GM12801 (cell line): ENCODE results near the gene CCT4.

Experiments used
- TF ChIP-seq, protein P1 (sequence below): IDR thresholded peaks from one replicate; pipeline ENCODE4 v1.5.1; 2011; ENCODE audit warnings: control low read depth; ENCODE audit not compliant: insufficient read length; ENCODE audit errors: extremely low read depth

Gene CCT4

DNA sequence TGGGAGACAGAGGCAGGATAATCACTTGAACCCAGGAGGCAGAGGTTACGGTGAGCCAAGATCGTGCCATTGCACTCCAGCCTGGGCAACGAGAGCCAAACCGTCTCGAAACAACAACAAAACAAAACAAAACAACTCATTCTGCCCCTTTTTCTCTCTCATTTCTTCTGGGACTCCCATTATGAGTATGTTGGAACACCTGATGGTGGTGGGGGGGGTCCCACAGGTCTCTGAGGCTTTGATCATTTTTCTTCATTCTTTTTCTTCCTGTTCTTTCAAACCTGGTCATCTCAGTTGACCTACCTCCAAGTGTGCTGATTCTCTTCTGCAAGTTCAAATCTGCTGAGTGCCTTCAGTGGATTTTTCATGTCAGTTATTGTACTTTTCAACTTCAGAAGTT lies 26.4 kb downstream of the CCT4 start:
- TF ChIP-seq, protein P1, sequence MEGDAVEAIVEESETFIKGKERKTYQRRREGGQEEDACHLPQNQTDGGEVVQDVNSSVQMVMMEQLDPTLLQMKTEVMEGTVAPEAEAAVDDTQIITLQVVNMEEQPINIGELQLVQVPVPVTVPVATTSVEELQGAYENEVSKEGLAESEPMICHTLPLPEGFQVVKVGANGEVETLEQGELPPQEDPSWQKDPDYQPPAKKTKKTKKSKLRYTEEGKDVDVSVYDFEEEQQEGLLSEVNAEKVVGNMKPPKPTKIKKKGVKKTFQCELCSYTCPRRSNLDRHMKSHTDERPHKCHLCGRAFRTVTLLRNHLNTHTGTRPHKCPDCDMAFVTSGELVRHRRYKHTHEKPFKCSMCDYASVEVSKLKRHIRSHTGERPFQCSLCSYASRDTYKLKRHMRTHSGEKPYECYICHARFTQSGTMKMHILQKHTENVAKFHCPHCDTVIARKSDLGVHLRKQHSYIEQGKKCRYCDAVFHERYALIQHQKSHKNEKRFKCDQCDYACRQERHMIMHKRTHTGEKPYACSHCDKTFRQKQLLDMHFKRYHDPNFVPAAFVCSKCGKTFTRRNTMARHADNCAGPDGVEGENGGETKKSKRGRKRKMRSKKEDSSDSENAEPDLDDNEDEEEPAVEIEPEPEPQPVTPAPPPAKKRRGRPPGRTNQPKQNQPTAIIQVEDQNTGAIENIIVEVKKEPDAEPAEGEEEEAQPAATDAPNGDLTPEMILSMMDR, result no peak

DNA sequence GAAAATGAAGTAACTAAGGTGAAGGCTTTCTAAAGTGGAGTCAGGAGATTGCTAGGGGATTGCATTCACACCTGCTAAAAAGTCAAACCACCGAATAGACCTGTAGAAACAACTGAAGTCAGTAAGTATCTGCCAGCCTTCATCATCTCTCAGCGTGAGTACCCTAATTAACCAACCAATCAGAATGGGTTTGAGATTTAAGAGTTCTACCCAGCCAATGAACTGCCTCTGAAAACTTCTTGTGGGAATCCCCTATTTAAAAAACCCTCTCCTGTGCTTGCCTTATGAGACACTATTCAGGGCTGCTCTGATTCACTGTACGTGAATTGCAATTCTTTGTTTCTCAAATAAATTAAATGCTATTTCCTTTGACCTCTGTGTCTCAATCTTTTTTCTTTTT lies 31.2 kb downstream of the CCT4 start:
- TF ChIP-seq, protein P1, result no peak

- TF ChIP-seq, protein P1, result no peak
Observed at GRCh38 chr2:61855318-61855613, 33.2 kb downstream of the CCT4 start.

DNA sequence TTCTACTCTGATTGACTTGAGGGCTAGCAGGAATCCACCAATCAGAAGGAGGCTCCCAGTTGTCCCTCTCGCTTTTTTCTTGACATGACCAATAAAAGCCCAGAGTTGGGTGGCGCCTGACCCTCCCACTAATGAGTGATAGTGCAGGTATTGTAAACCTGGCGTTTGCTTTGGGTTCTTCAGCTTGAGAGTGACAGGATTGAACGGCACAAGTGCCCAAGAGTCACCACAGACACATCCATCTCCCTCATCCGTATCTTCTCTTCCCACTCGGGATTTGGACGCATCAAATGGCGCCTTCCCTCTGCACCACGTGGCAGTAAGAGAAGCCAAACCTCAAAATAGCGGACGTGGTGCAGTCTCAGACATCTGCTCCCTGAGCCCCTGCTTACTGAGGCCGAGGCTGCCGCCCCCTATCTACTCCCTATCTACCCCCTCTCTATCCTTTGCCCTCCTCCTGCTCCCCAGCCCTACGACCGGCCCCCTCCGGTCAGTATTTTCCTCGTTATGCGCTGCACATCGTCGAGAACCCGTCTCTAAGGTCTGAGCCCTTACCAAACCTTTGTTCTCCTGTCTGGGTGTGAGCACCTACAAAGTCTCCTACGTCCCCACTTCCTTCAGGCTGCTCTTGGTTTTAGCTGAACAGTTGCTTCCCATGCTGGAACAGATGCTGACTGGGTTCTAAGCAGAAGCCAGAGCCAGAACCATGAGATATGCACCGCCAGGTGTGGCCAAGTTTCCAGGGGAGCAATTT lies 33.7 kb downstream of the CCT4 start:
- TF ChIP-seq, protein P1, result no peak

GRCh38 chr2:61853847-61854563 lies 34.5 kb downstream of the CCT4 start, which contains the start of gene FAM161A:
Gene FAM161A (minus strand): TSS chr2:61854060. CDS start chr2:61854041, 19 bp downstream.
- TF ChIP-seq, protein P1, result no peak

DNA sequence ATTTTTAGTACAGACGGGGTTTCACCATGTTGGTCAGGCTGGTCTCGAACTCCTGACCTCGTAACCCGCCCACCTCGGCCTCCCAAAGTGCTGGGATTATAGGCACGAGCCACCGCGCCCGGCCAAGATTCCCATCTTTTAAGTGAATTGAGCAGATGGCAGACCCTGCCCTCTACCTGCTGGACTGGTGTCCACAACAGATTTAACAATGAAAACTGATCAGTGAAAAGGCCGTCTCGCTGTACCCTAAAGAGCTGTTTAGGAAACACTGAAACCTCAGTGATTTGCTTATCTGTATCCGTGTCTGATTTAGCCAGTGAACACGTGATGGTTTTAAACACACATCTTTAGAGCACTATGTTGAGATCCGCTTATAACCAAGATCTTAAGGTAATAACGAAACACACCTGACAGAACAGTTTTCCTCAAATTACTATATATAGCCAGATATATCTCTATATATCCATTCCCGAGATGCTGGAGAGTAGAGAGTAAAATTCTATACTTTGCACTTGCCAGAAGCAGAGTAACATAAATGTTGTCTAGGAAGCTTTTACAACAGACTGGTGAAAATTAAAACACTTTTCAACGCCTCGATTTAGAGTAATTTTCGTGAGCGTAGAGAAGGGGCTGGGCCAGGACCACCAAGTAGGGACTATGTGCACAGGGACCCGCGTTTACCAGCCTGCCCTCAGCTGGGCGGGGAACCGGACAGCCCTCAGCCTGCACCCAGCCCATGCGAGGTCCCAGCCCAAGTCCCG lies 35.2 kb downstream of the CCT4 start:
- TF ChIP-seq, protein P1, result no peak

DNA sequence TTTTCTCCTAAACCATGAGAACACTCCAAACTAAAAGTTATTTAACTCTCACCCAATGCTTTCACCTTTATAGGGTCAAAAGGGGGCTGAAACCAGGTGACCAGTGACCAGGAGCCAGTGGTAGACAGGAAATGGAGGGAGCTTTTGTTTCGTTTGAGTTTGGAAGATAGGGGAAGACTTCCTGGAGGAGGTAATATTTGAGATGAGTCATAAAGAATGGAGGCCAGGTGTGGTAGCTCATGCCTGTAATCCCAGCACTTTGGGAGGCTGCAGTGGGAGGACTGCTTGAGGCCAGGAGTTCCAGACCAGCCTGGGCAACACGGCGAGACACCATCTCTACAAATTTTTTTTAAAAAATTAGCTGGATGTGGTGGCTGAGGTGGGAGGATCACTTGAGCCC lies 43.1 kb downstream of the CCT4 start:
- TF ChIP-seq, protein P1, result no peak
